ENCODE data around the gene FAM110A. TPM values are rescaled to one million over a fixed set of nuclear protein-coding genes. Genes with fewer than 3 reads are reported as not detected.

FAM110A gene
- total and polyA plus RNA-seq, 9 of the 15 experiments (the other 6 are each of a cell fraction or from before 2014, with no cell fraction given): 0.73 to 15.5 (median 3.6) TPM

DNA sequence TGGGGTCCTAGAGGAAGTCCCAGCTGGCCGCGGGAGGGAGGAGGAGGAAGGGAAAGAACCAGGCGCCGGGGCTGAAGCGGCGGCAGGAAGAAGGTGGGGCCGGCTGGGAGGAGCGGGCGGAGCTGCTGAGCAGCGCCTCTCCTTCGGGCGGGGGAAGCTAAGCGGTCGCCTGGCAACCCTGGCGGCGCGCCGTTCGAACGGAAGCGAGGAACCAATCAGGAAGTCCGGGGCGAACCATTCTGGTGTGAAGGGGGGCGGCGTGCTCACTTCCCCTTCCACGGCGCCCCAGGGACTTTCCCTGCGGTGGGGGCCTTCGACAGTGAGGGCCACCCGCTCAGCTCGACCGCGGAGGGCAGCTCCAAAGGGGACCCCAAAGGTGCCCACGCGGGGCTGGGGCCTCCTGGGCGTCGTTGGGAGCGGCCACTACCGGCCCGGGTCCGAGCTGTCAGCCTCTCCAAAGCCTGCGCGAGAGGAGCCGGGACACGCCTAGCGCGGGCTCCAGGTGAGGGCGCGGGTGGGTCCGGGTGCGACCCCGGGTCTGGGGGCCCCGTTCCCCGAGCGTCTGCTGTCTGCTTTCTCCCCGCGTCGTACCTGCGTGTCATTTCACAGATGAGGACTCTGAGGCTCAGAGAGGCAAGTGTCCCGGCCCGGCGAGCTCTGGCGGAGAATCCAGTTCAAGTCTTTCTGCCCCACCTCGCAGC lies at the start of gene FAM110A (continued):
- TF ChIP-seq, protein P1, sequence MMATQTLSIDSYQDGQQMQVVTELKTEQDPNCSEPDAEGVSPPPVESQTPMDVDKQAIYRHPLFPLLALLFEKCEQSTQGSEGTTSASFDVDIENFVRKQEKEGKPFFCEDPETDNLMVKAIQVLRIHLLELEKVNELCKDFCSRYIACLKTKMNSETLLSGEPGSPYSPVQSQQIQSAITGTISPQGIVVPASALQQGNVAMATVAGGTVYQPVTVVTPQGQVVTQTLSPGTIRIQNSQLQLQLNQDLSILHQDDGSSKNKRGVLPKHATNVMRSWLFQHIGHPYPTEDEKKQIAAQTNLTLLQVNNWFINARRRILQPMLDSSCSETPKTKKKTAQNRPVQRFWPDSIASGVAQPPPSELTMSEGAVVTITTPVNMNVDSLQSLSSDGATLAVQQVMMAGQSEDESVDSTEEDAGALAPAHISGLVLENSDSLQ (IDR thresholded peaks at IDR 0.05): 0 out of 2 replicates have a peak, but pooled peaks have one; percentile 41
- TF ChIP-seq ARNT (IDR thresholded peaks at IDR 0.05) (no peak), KAT7 (CRISPR knock-in tag; IDR thresholded peaks at IDR 0.05; ENCODE audit: borderline replicate concordance) (no peak), TCF7 (IDR thresholded peaks at IDR 0.05; ENCODE audit: borderline replicate concordance) (no peak), RBM25 (IDR thresholded peaks at IDR 0.05; ENCODE audit: low read depth, low read length, severe bottlenecking) (peak; percentile 32), ELF1 (tag; IDR thresholded peaks at IDR 0.05) (peak; percentile 81), KDM1A (IDR thresholded peaks at IDR 0.05) (no peak), FOXK1 (CRISPR knock-in tag; IDR thresholded peaks at IDR 0.05; ENCODE audit: borderline replicate concordance) (no peak), PHB2 (IDR thresholded peaks at IDR 0.05; ENCODE audit: low read depth) (no peak), RAD51 (IDR thresholded peaks at IDR 0.05; ENCODE audit: borderline replicate concordance, low read depth) (no peak), ETV6 (IDR thresholded peaks at IDR 0.05; ENCODE audit: borderline replicate concordance in 1 of 2, low read depth in 2 of 2, low read length in 1 of 2) (0 out of 4 replicates have a peak, but pooled peaks of 1 of the 2 experiments have one; percentile 25), ETV6 (CRISPR knock-in tag; IDR thresholded peaks at IDR 0.05; ENCODE audit: borderline replicate concordance) (no peak), CCNT2 (IDR thresholded peaks at IDR 0.05; ENCODE audit: borderline replicate concordance, extremely low read depth, insufficient read length, low read depth, low read length) (peak; percentile 20), HNRNPUL1 (IDR thresholded peaks at IDR 0.05; ENCODE audit: low read length) (no peak), SAP30 (IDR thresholded peaks at IDR 0.05; ENCODE audit: borderline replicate concordance, insufficient read depth, low read depth, low read length, poor library complexity, severe bottlenecking) (peak; percentile 67)
- TF ChIP-seq, protein P2, sequence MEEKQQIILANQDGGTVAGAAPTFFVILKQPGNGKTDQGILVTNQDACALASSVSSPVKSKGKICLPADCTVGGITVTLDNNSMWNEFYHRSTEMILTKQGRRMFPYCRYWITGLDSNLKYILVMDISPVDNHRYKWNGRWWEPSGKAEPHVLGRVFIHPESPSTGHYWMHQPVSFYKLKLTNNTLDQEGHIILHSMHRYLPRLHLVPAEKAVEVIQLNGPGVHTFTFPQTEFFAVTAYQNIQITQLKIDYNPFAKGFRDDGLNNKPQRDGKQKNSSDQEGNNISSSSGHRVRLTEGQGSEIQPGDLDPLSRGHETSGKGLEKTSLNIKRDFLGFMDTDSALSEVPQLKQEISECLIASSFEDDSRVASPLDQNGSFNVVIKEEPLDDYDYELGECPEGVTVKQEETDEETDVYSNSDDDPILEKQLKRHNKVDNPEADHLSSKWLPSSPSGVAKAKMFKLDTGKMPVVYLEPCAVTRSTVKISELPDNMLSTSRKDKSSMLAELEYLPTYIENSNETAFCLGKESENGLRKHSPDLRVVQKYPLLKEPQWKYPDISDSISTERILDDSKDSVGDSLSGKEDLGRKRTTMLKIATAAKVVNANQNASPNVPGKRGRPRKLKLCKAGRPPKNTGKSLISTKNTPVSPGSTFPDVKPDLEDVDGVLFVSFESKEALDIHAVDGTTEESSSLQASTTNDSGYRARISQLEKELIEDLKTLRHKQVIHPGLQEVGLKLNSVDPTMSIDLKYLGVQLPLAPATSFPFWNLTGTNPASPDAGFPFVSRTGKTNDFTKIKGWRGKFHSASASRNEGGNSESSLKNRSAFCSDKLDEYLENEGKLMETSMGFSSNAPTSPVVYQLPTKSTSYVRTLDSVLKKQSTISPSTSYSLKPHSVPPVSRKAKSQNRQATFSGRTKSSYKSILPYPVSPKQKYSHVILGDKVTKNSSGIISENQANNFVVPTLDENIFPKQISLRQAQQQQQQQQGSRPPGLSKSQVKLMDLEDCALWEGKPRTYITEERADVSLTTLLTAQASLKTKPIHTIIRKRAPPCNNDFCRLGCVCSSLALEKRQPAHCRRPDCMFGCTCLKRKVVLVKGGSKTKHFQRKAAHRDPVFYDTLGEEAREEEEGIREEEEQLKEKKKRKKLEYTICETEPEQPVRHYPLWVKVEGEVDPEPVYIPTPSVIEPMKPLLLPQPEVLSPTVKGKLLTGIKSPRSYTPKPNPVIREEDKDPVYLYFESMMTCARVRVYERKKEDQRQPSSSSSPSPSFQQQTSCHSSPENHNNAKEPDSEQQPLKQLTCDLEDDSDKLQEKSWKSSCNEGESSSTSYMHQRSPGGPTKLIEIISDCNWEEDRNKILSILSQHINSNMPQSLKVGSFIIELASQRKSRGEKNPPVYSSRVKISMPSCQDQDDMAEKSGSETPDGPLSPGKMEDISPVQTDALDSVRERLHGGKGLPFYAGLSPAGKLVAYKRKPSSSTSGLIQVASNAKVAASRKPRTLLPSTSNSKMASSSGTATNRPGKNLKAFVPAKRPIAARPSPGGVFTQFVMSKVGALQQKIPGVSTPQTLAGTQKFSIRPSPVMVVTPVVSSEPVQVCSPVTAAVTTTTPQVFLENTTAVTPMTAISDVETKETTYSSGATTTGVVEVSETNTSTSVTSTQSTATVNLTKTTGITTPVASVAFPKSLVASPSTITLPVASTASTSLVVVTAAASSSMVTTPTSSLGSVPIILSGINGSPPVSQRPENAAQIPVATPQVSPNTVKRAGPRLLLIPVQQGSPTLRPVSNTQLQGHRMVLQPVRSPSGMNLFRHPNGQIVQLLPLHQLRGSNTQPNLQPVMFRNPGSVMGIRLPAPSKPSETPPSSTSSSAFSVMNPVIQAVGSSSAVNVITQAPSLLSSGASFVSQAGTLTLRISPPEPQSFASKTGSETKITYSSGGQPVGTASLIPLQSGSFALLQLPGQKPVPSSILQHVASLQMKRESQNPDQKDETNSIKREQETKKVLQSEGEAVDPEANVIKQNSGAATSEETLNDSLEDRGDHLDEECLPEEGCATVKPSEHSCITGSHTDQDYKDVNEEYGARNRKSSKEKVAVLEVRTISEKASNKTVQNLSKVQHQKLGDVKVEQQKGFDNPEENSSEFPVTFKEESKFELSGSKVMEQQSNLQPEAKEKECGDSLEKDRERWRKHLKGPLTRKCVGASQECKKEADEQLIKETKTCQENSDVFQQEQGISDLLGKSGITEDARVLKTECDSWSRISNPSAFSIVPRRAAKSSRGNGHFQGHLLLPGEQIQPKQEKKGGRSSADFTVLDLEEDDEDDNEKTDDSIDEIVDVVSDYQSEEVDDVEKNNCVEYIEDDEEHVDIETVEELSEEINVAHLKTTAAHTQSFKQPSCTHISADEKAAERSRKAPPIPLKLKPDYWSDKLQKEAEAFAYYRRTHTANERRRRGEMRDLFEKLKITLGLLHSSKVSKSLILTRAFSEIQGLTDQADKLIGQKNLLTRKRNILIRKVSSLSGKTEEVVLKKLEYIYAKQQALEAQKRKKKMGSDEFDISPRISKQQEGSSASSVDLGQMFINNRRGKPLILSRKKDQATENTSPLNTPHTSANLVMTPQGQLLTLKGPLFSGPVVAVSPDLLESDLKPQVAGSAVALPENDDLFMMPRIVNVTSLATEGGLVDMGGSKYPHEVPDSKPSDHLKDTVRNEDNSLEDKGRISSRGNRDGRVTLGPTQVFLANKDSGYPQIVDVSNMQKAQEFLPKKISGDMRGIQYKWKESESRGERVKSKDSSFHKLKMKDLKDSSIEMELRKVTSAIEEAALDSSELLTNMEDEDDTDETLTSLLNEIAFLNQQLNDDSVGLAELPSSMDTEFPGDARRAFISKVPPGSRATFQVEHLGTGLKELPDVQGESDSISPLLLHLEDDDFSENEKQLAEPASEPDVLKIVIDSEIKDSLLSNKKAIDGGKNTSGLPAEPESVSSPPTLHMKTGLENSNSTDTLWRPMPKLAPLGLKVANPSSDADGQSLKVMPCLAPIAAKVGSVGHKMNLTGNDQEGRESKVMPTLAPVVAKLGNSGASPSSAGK (IDR thresholded peaks at IDR 0.05): peak; percentile 19; the same call in 1 of the 2 replicates
